Peyer's patch (tissue), 4 donors: ENCODE data around the gene ABCC6.

Experiments
- CTCF ChIP-seq, 6 experiments: fragments of 450-650 bp in 4 of 6; fragments of 200-600 bp in 2 of 6; sonication (generic) in 1 of 6; IDR thresholded peaks; one replicate each; pipeline ENCODE4 v1.5.1; 2017 to 2019; ENCODE audit warnings: antibody characterized with exemption in 6 of 6, mild to moderate bottlenecking in 3 of 6, moderate library complexity in 1 of 6
- POLR2A ChIP-seq, 2 donors: fragments of 450-650 bp; IDR thresholded peaks; one replicate each; pipeline ENCODE4 v1.5.1; 2017; ENCODE audit warnings: antibody characterized with exemption in 2 of 2, mild to moderate bottlenecking in 2 of 2, moderate library complexity in 2 of 2

DNA sequence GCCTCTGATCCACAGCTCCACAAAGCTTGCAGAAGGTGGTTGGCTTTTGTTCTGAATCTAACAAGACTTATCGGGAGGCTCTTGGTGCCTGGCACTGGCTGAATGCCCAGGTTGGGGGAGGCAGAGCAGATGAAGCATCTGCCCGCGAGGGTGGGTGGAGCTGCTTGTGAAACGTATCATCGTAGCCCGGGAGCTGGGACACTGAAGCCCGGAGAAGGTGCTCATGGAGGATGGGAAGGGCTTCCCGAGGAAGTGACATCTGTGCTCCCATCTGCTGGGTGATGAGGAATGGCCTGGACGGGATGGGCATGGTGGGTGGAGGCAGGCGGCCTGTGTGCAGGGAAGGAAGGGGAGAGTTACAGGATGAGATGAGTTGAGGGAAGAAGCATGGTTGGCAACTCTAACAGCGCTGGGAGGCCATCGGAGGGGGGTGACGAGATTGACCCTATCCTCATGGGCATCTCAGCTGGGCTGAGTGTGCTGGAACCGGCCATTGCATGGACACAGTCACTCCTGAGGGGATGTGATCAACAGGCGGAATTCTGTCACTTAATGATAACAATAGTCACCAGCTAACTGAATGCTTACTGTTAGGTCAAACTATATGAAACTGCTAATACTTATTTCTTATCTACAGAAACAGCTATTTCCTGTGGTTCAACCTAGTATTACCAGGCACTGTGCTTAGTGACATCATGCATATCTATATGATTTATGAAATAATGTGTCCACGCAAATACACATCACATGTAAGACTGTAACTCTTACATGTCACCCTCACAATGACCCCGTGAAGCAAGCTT is 102.7 kb downstream of the ABCC6 start:
- TF ChIP-seq CTCF (IDR thresholded peaks at IDR 0.05) (no peak), POLR2A (IDR thresholded peaks at IDR 0.05) (no peak)
